Caco-2 (cell line): ENCODE measurements around the gene NIT2. TPM values are rescaled to one million over a fixed set of nuclear protein-coding genes. Genes with fewer than 3 reads are reported as not detected.
A peak's percentile ranks its signal among the peaks of the same experiment; 100 is the strongest.

ENCODE experiments used
- BruUV-seq: library from RNA; stranded (reverse); fragments of 400-500 nt; replicated peaks from 2 replicates; lab custom pipeline; 2021; lab: Mats Ljungman, UMichigan
- CTCF ChIA-PET: fragments of 300-600 bp; sonication (Branson Sonifier 250); formaldehyde crosslinking; loops from one replicate; lab custom pipeline; 2022; ENCODE audit warnings: antibody characterized with exemption; lab: Charles Lee
- POLR2A ChIA-PET: fragments of 300-600 bp; sonication (Branson Sonifier 250); formaldehyde crosslinking; loops from one replicate; lab custom pipeline; 2022; ENCODE audit warnings: antibody characterized with exemption; lab: Charles Lee
- DNase-seq, 2 experiments: peaks; one replicate each; pipeline versions ENCODE4 v3.0.0 to v3.0.0-alpha.2; 2020 to 2022
- H3K27me3 ChIP-seq: replicated peaks from 2 replicates; pipeline ENCODE4 v1.6.0; 2011; ENCODE audit warnings: low read length; ENCODE audit not compliant: control insufficient read depth, insufficient read depth
- H3K36me3 ChIP-seq: 2 replicates; pipeline ENCODE4 v1.5.1; 2011; ENCODE audit warnings: low read length; ENCODE audit not compliant: control insufficient read depth, insufficient read depth
- H3K4me1 ChIP-seq: fragments of 250-450 bp; sonication (Bioruptor Pico); 2 replicates; pipeline ENCODE4 v1.5.1; 2020; ENCODE audit warnings: mild to moderate bottlenecking
- H3K4me3 ChIP-seq: 2 replicates; pipeline ENCODE4 v1.5.1; 2011; ENCODE audit warnings: low read depth, mild to moderate bottlenecking, control low read depth, low read length
- H3K9me3 ChIP-seq: fragments of 250-450 bp; sonication (Bioruptor Pico); 2 replicates; pipeline ENCODE4 v1.5.1; 2020; ENCODE audit warnings: mild to moderate bottlenecking, moderate library complexity
- H3K27ac Mint-ChIP-seq: one replicate; pipeline ENCODE4 v1.8.0; 2022; ENCODE audit warnings: mixed read lengths; ENCODE audit not compliant: unreplicated experiment
- H3K27me3 Mint-ChIP-seq: one replicate; pipeline ENCODE4 v1.8.0; 2022; ENCODE audit warnings: mixed read lengths; ENCODE audit not compliant: insufficient read depth, unreplicated experiment
- H3K36me3 Mint-ChIP-seq: one replicate; pipeline ENCODE4 v1.8.0; 2022; ENCODE audit warnings: mild to moderate bottlenecking, mixed read lengths; ENCODE audit not compliant: insufficient read depth, unreplicated experiment
- H3K4me1 Mint-ChIP-seq: one replicate; pipeline ENCODE4 v1.8.0; 2022; ENCODE audit warnings: low read depth, mixed read lengths; ENCODE audit not compliant: unreplicated experiment
- H3K4me3 Mint-ChIP-seq: one replicate; pipeline ENCODE4 v1.8.0; 2022; ENCODE audit warnings: mild to moderate bottlenecking, moderate library complexity, mixed read lengths; ENCODE audit not compliant: unreplicated experiment
- H3K9me3 Mint-ChIP-seq: one replicate; pipeline ENCODE4 v1.8.0; 2022; ENCODE audit warnings: mixed read lengths; ENCODE audit not compliant: unreplicated experiment
- CTCF ChIP-seq, 2 experiments: fragments of 200-600 bp in 1 of 2; IDR thresholded peaks; 1 replicate in 1 of 2; 2 replicates in 1 of 2; pipeline versions ENCODE4 v1.5.1 to v1.8.0; 2011 to 2022; ENCODE audit warnings: antibody characterized with exemption in 1 of 2, control low read depth in 1 of 2, inconsistent platforms in 1 of 2, low read depth in 1 of 2, low read length in 1 of 2, mild to moderate bottlenecking in 1 of 2, moderate library complexity in 1 of 2; ENCODE audit not compliant: insufficient read depth in 1 of 2, severe bottlenecking in 1 of 2, unreplicated experiment in 1 of 2
- intact Hi-C: fragments of 100-400 bp; cut with micrococcal nuclease; formaldehyde crosslinking; loops from one replicate; pipeline ENCODE4 v1.10.0; 2022; ENCODE audit not compliant: unreplicated experiment
- total RNA-seq: library from RNA; stranded (reverse); gene quantifications from 2 replicates; pipeline ENCODE4 v1.2.3, GENCODE V29; 2022

Gene NIT2
- total RNA-seq, 1 experiment from 2014 or later = 64.1 TPM

- DNase-seq = no peak
- Mint-ChIP-seq H3K36me3 (peaks cover 11% of the 10 kb centered on the region), H3K4me1 (no peaks in the 10 kb centered on the region), H3K27ac (no peak overlapping the region), H3K9me3 (no peaks in the 10 kb centered on the region), H3K27me3 (no peaks in the 10 kb centered on the region), H3K4me3 (no peak overlapping the region)
- intact Hi-C loops = no loop called here
- ChIA-PET CTCF (no interaction called here), POLR2A (no interaction called here)
- no peaks in the 10 kb centered on the region; the same call in 1 of the 2 replicates for H3K36me3 ChIP-seq
- H3K27me3 ChIP-seq = no peaks in the 10 kb centered on the region
- no peak for TF ChIP-seq CTCF (IDR thresholded peaks at IDR 0.05; ENCODE audit: insufficient read depth in 1 of 2, low read depth in 1 of 2, low read length in 1 of 2, severe bottlenecking in 1 of 2, unreplicated experiment in 1 of 2)
- H3K4me1 ChIP-seq = no peaks in the 10 kb centered on the region
- no peaks in the 10 kb centered on the region for H3K9me3 ChIP-seq
- no TSS peak for BruUV-seq
- no peak overlapping the region for H3K4me3 ChIP-seq
Measured at GRCh38 chr3:100311011-100311410, 23.5 kb upstream of the NIT2 start.

GRCh38 chr3:100316641-100317069 lies 17.9 kb upstream of the NIT2 start:
- H3K4me1 ChIP-seq = no peaks in the 10 kb centered on the region
- H3K27ac Mint-ChIP-seq = no peak overlapping the region
- DNase-seq = peak; percentile 39 to 59

GRCh38 chr3:100317912-100318311 lies 16.6 kb upstream of the NIT2 start:
- ChIA-PET POLR2A (no interaction called here), CTCF (no interaction called here)
- no peaks in the 10 kb centered on the region for H3K4me1 Mint-ChIP-seq
- H3K9me3 Mint-ChIP-seq = no peaks in the 10 kb centered on the region
- intact Hi-C loops = loop anchor here (5.0 kb wide), 3 partner anchors 84 to 486 kb away; partner anchors contain the start of genes LNP1 and TOMM70
- no peaks in the 10 kb centered on the region for H3K4me1 ChIP-seq
- no peak for DNase-seq
- H3K9me3 ChIP-seq = no peaks in the 10 kb centered on the region
- no peak overlapping the region for H3K27ac Mint-ChIP-seq
- TF ChIP-seq CTCF (IDR thresholded peaks at IDR 0.05; ENCODE audit: insufficient read depth in 1 of 2, low read depth in 1 of 2, low read length in 1 of 2, severe bottlenecking in 1 of 2, unreplicated experiment in 1 of 2) = no peak
- peaks cover 25% of the 10 kb centered on the region for H3K36me3 Mint-ChIP-seq
- H3K27me3 ChIP-seq = no peaks in the 10 kb centered on the region
- no TSS peak for BruUV-seq
- no peak overlapping the region for H3K4me3 ChIP-seq
- H3K27me3 Mint-ChIP-seq = no peaks in the 10 kb centered on the region
- no peak overlapping the region for H3K4me3 Mint-ChIP-seq
- H3K36me3 ChIP-seq = no peaks in the 10 kb centered on the region; the same call in 1 of the 2 replicates

More at GRCh38 chr3:100316641-100317069, 17.9 kb upstream of the NIT2 start:
- H3K4me1 Mint-ChIP-seq = no peaks in the 10 kb centered on the region
- intact Hi-C loops = loop anchor here (1.0 to 5.0 kb wide), 6 partner anchors 86 to 484 kb away; partner anchors contain the start of genes LNP1 and TOMM70
- Histone ChIP-seq H3K27me3 (no peaks in the 10 kb centered on the region), H3K4me3 (no peak overlapping the region), H3K36me3 (no peaks in the 10 kb centered on the region; the same call in 1 of the 2 replicates), H3K9me3 (no peaks in the 10 kb centered on the region)
- no TSS peak for BruUV-seq
- H3K4me3 Mint-ChIP-seq = no peak overlapping the region
- peaks cover 30% of the 10 kb centered on the region for H3K36me3 Mint-ChIP-seq
- TF ChIP-seq CTCF (IDR thresholded peaks at IDR 0.05; ENCODE audit: insufficient read depth in 1 of 2, low read depth in 1 of 2, low read length in 1 of 2, severe bottlenecking in 1 of 2, unreplicated experiment in 1 of 2) = peak; percentile 59 to 64
- ChIA-PET POLR2A (interaction anchor here (0.6 kb wide), 1 partner anchor 485 kb away, joined by 3 read pairs; no protein-coding TSS in a partner anchor), CTCF (interaction anchor here (0.6 to 1.4 kb wide), 2 partner anchors 407 to 485 kb away, joined by 3 to 9 read pairs; no protein-coding TSS in a partner anchor)
- H3K27me3 Mint-ChIP-seq = no peaks in the 10 kb centered on the region
- no peaks in the 10 kb centered on the region for H3K9me3 Mint-ChIP-seq
